Dermis blood vessel endothelial cell (primary cell): ENCODE results near the gene TBC1D22A. TPM values are rescaled to one million over a fixed set of nuclear protein-coding genes. Genes with fewer than 3 reads are reported as not detected.
A peak's percentile ranks its signal among the peaks of the same experiment; 100 is the strongest.

ENCODE experiments used
- DNase-seq: peaks from one replicate; pipeline ENCODE4 v3.0.0; 2010
- total RNA-seq: library from RNA; depleted of rRNA; stranded (reverse); fragments of >200 nt; gene quantifications from 2 replicates; pipeline ENCODE4 v1.2.3, GENCODE V29; 2014

Gene TBC1D22A
- total RNA-seq, 1 donor from 2014 or later: 19.4 TPM

GRCh38 chr22:47175151-47176025, 412.9 kb downstream of the TBC1D22A start:
- peak; percentile 18 for DNase-seq

DNA sequence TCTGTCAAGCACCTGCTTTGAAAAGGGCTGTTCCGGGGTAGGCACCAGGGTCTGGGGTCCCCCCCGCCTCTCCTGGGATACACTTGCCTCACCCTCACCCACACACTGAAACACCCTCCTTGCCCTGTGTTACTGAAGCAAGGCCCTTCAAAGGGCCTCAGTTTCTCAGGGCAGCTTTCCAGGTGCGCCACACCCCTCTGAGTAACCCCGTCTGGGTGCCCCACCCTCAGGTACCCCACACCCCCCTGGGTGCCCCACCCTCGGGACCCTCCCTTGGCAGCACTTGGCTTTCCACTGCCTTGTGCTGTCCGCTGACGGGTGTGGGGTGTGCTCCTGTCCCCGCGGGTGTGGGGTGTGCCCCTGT, 413.6 kb downstream of the TBC1D22A start:
- DNase-seq: no peak

GRCh38 chr22:47176573-47177333, 414.3 kb downstream of the TBC1D22A start:
- DNase-seq: no peak

- no peak for DNase-seq
These were observed 414.9 kb downstream of the TBC1D22A start for GRCh38 chr22:47177334-47177815.

DNA sequence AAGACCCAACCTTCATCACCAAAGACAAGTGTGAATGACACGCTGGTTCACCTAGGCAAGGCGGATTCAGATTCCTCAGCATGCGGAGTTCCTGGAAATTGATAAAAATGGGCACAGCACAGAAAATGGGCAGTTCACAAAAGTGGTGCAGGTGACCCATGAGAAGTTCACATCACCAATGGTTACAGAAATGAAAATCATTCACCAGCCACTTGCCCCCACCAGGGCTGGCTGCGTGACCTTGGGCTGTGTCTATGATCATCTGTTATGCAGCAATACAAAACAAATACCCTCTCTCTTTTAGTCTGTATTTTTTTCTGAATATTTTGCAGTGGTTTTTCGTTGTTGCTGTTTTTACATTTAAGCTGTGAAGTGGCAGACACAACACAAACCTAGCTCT, 415.9 kb downstream of the TBC1D22A start:
- DNase-seq: no peak

DNA sequence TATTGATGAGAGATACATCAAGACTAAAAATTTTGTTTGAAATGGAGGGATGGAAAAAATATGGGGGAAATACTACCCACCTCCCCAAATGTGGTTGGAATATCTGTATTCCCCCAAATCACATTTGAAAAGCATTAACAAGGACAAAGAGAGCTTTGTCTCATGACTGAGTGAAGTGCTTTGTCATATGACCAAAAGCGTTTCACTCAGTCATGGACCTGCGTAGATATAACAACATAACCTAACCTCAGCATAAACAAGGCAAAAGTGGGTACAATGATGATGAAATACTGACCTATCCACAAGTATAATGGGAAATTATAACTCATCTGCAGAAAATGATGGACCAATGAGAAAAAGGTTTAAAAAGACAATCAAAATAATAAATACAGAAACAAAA, 418.3 kb downstream of the TBC1D22A start:
- DNase-seq: no peak

- no peak for DNase-seq
These were observed 424.9 kb downstream of the TBC1D22A start for GRCh38 chr22:47187176-47187957.

DNA sequence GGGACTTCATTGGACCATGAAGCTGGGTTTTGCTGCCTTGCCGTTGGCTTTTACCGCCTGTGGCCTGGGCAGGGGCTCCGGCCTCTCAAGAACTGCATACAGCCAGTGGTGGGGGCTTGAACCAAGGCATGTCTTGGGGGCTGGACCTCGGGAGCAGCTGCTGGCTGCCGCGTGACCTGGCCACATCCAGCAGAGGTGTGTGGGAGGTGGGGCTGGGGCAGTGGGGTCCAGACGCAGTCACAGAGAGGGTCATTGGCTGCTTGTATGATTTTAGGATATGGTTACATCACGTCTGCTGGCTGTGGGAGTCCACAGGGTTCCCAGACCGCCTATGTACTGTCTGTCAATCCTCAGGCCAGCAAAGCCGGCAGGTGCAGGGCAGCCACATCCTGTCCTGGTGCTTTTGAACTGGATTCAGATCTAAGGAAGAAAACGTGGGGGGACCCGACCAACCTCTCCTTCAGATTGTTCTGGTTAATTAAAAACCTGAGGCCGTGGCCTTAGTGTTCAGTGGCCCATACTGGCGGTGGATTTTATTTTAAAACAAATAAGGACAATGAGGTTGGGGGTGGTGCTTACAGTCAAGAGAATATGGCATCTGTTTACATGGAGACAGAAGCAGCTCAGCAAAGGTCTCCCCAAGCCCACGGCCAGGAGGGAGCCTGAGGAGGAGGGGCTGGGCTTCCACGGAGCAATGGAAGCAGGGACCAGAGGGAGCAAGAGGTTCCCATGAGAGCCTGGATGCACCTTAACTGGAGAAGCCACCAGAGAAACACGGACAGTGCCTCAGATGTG, 426.0 kb downstream of the TBC1D22A start:
- no peak for DNase-seq

- no peak for DNase-seq
These were observed 426.8 kb downstream of the TBC1D22A start for GRCh38 chr22:47189056-47189916.

DNA sequence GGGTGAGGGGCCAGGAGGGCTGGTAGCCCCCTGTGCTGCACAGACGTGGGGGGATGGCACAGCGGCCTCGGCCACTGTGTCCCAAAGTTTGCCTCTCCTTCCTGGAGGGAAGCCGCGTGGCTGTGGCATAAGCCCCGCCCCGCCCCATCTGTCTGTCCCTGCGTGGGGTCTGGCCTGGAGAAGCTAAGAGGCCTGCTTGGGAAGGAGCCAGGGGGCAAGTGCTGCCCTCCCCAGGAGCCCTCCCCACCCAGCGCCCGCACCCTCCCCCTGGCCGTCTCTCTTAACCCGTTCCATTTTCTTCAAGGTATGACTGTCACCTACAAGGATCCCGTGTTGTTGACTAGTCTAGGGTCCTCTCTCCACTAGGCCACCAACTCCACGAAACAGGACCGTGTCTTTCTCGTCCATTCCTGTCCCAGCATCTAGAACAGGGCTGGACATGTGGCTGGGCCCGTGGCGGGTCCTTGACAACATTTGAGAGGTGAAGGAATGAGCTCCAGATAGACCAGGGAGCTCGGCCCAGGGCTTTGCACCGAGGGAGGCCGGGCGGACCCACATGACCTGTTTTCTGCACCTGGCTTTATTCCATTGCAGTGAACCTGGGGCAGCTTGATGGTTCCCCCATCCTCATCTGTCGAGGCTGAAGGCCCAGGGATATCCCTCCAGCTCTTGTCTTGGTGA, 428.0 kb downstream of the TBC1D22A start:
- DNase-seq: no peak

DNA sequence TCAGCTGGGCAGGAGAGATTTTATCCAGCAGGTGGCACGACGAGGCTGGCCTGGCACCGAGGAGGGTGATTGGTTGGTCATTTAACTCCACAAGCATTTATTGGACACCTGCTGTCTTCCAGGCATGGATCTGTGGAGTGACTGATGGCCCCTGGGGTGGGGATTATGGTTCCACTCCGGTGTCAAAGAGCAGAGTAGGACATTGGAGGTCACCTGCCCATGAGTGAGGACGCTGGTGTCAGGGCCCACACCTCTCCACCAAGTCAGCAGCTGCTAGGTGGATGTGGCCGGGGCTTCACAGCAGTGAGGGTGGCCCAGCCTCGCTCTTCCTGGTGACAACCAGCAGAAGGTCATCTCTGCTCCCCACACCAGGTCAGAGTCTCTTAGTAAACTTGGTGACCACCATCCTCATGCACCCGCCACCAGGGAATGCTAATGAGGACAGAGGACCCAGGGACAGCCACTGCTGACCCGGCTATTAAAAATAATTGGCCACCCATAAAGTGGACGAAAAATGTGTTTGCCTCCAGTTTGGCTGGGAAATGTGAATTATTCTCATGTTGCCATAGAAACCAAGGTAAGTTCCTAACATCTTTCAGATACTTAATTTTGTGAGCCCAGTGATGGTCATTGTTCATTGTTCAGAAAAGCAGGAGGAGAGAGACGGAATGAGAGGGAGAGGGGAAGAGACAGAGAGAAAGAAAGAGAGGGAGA, 428.7 kb downstream of the TBC1D22A start:
- DNase-seq: no peak

DNA sequence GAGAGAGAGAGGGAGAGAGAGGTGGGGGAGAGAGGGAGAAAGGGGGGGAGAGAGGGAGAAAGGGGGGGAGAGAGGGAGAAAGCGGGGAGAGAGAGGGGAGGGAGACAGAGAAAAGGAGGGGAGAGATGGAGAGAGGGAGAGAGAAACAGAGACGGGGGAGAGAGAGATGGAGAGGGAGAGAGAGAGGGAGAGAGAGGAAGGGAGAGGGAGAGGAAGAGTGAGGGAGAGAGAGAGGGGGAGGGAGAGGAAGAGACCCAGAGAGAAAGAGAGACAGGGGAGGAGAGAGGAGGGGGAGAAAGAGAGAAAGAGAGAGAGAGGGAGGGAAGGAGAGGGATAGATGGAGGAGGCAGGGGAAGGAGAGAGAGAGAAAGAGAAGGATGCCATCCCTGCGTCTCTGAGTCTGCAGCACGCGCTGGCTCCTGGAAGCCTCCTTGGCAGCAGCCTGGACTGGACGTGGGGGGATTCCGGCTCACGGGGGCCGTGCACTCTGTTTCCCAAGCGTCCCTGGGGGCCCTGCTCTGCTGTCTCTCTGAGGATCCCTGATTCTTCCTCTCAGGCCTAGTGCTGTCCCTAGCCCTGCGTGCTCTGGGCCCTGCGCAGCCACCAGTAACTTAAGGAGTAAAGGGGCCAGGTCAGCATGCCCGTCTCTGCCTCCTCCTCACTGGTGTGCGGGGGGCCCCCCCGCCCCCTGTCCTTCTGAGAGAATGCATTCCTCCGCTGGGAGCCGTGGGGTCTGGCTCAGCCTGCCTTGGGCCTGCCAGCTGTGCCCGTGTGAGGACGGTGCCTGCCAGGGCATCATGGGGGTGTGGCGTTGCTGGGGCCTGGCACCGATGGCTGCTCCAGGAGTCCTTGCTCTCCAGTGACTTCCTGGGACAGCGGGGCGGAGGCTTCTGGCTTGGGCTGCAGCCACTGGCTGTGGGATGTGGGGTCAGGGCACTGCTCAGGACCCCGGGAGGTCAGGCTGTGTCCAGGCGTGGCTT, 429.5 kb downstream of the TBC1D22A start:
- DNase-seq: no peak

GRCh38 chr22:47192651-47193437, 430.4 kb downstream of the TBC1D22A start:
- no peak for DNase-seq

GRCh38 chr22:47193606-47194329, 431.3 kb downstream of the TBC1D22A start:
- DNase-seq: no peak

DNA sequence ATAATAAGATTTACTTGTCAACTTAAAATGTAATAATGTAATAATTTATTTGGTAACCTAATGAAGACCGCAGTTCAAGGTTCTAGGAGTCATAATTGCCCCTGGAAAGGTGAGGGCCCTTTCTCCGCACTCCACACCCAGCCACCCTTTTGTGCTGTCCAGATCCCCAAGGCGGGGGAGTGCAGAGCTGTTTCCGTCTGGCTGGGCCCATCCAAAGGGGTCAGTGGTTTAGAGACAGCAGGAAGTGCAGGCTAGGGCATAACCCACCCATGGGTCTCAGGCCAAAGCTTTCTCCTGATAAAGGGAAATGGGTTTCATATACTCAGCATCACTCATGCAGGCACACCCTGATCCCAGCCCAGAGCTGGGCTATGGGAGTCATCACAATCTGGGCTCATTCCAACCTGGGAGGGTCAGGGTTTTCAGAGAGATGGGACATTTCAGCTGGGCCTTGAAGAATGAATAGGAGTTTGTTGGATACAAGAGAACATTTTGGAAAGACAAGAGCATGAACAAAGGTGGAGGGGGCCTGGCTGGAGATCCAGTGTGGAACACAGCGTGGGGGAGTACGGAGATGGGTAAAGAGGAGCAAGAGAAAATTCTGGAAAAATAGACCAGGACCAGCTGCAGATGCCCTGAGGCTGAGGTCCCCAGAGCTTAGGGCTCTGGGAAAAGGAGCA, 432.2 kb downstream of the TBC1D22A start:
- DNase-seq: no peak

DNA sequence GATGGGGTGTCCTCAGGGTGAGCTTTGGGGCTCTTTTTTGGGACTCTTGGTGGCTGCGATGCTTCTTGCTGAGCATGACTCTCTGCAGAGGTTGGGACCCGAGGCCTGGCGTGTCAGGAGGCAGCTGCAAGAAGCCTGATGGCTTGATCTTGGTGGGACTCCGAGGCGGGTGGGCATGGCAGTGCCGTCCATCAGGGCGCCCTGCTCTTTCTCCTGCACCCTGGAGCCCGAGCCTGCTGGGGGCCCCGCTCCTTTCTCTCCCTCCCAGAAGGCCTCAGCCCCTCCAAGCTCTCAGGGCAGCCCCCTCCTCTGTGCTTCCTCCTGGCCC, 432.7 kb downstream of the TBC1D22A start:
- no peak for DNase-seq
